DND-41 (cell line): ENCODE results near the gene EFNA2.

Source experiments
- ATAC-seq: fragments of 200-7000 bp; cut with Tn5 transposase; 3 replicates; pipeline ENCODE4 v1.9.1; 2021; ENCODE audit warnings: low read depth; ENCODE audit not compliant: insufficient read depth
- DNase-seq: peaks from one replicate; pipeline ENCODE4 v3.0.0-alpha.2; 2020
- H2AFZ ChIP-seq: 2 replicates; pipeline ENCODE4 v1.6.0; 2012; ENCODE audit warnings: low read depth, low read length
- H3K27ac ChIP-seq: 2 replicates; pipeline ENCODE4 v1.5.1; 2012; ENCODE audit warnings: low read length, inconsistent platforms
- H3K27me3 ChIP-seq: fragments of 200-600 bp; sonication (generic); 2 replicates; pipeline ENCODE4 v1.6.0; 2012; ENCODE audit warnings: low read length, mild to moderate bottlenecking, inconsistent platforms; ENCODE audit not compliant: insufficient read depth, poor library complexity
- H3K36me3 ChIP-seq: 2 replicates; pipeline ENCODE4 v1.5.1; 2012; ENCODE audit warnings: low read length, inconsistent platforms; ENCODE audit not compliant: insufficient read depth
- H3K4me1 ChIP-seq: 2 replicates; pipeline ENCODE4 v1.5.1; 2012; ENCODE audit warnings: mild to moderate bottlenecking, low read length; ENCODE audit not compliant: insufficient read depth
- H3K4me2 ChIP-seq: 2 replicates; pipeline ENCODE4 v1.6.0; 2012; ENCODE audit warnings: mild to moderate bottlenecking, moderate library complexity, low read length, inconsistent platforms; ENCODE audit not compliant: insufficient read depth
- H3K4me3 ChIP-seq, 2 experiments: fragments of 200-600 bp in 1 of 2; shearing (Covaris generic) in 1 of 2; 2 replicates each; pipeline ENCODE4 v1.5.1; 2012 to 2016; ENCODE audit warnings: inconsistent platforms in 2 of 2, low read length in 2 of 2, mild to moderate bottlenecking in 2 of 2, low read depth in 1 of 2, moderate library complexity in 1 of 2
- H3K79me2 ChIP-seq: 2 replicates; pipeline ENCODE4 v1.6.0; 2012; ENCODE audit warnings: low read length, inconsistent platforms; ENCODE audit not compliant: insufficient read depth
- H3K9ac ChIP-seq: 2 replicates; pipeline ENCODE4 v1.6.0; 2012; ENCODE audit warnings: low read depth, mild to moderate bottlenecking, inconsistent platforms, low read length, moderate library complexity
- H3K9me3 ChIP-seq: 2 replicates; pipeline ENCODE4 v1.5.1; 2012; ENCODE audit warnings: low read length, moderate library complexity, mild to moderate bottlenecking, inconsistent platforms; ENCODE audit not compliant: insufficient read depth, severe bottlenecking
- H4K20me1 ChIP-seq: 2 replicates; pipeline ENCODE4 v1.6.0; 2012; ENCODE audit warnings: low read length; ENCODE audit not compliant: insufficient read depth
- EZH2 ChIP-seq: IDR thresholded peaks from 3 replicates; pipeline ENCODE4 v1.6.1; 2012; ENCODE audit warnings: borderline replicate concordance, low read depth, mild to moderate bottlenecking, moderate library complexity, low read length, inconsistent platforms; ENCODE audit not compliant: severe bottlenecking
- TF ChIP-seq, protein P1 (sequence below): IDR thresholded peaks from 2 replicates; pipeline ENCODE4 v1.5.1; 2012; ENCODE audit warnings: borderline replicate concordance, low read length, moderate library complexity, mild to moderate bottlenecking; ENCODE audit not compliant: poor library complexity, severe bottlenecking; ENCODE audit errors: extremely low read depth

EFNA2 gene

DNA sequence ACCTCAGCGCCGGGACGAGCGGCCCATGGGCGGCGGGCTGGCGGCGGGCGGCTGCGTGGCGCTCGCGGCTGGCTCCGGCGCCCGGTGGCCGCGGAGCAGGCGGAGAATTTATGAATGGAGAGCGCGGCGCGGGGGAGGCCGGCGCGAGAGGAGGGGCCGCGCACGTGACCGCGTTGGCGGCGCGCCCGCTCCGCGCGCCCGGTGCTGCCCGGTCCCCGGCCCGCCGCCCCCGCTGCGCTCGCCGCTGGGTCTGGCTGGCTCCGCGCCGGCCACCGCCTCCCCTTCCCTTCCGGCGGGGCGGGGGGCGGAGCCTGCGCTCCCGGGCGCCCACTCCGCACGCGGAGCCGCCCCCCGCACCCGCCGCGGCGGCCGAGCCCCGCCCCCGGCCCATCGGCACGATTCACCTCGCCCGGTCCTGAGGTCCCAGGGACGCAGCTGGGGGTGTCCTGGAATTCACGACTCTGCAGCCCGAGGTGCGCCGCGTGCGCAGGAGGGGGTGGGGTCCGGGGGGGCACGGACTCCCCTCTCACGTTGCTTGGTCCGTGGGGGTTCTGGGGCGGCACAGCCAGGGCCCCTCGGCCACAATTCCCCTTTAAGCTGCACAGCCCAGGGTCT lies 47.8 kb upstream of the EFNA2 start, which contains the start of gene CBARP:
TSS of gene CBARP (minus strand) at position 252 of the 615 bp plus-strand sequence. CDS start 1,905 bp downstream, outside the sequence.
- TF ChIP-seq, protein P1, sequence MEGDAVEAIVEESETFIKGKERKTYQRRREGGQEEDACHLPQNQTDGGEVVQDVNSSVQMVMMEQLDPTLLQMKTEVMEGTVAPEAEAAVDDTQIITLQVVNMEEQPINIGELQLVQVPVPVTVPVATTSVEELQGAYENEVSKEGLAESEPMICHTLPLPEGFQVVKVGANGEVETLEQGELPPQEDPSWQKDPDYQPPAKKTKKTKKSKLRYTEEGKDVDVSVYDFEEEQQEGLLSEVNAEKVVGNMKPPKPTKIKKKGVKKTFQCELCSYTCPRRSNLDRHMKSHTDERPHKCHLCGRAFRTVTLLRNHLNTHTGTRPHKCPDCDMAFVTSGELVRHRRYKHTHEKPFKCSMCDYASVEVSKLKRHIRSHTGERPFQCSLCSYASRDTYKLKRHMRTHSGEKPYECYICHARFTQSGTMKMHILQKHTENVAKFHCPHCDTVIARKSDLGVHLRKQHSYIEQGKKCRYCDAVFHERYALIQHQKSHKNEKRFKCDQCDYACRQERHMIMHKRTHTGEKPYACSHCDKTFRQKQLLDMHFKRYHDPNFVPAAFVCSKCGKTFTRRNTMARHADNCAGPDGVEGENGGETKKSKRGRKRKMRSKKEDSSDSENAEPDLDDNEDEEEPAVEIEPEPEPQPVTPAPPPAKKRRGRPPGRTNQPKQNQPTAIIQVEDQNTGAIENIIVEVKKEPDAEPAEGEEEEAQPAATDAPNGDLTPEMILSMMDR = no peak
- TF ChIP-seq EZH2 = no peak
- Histone ChIP-seq H3K36me3 (no peaks in the 10 kb centered on the region; the same call in 1 of the 2 replicates), H3K9ac (peak within 1 kb of the TSS; percentile 59), H3K9me3 (no peaks in the 10 kb centered on the region), H3K4me2 (peak within 1 kb of the TSS; percentile 77), H3K79me2 (peaks cover 18% of the 10 kb centered on the region), H3K4me1 (peaks cover 46% of the 10 kb centered on the region), H4K20me1 (peaks cover 5% of the 10 kb centered on the region; the same call in 1 of the 2 replicates), H3K27me3 (peaks cover 6% of the 10 kb centered on the region), H3K4me3 (peak within 1 kb of the TSS; percentile 9 to 59; a peak in 3 of 4 replicates), H3K27ac (no peak within 1 kb of the TSS), H2AFZ (peak within 1 kb of the TSS; percentile 55)
- ATAC-seq = 0 out of 3 replicates have a peak, but pooled peaks have one; percentile 6
- DNase-seq = peak; percentile 38

DNA sequence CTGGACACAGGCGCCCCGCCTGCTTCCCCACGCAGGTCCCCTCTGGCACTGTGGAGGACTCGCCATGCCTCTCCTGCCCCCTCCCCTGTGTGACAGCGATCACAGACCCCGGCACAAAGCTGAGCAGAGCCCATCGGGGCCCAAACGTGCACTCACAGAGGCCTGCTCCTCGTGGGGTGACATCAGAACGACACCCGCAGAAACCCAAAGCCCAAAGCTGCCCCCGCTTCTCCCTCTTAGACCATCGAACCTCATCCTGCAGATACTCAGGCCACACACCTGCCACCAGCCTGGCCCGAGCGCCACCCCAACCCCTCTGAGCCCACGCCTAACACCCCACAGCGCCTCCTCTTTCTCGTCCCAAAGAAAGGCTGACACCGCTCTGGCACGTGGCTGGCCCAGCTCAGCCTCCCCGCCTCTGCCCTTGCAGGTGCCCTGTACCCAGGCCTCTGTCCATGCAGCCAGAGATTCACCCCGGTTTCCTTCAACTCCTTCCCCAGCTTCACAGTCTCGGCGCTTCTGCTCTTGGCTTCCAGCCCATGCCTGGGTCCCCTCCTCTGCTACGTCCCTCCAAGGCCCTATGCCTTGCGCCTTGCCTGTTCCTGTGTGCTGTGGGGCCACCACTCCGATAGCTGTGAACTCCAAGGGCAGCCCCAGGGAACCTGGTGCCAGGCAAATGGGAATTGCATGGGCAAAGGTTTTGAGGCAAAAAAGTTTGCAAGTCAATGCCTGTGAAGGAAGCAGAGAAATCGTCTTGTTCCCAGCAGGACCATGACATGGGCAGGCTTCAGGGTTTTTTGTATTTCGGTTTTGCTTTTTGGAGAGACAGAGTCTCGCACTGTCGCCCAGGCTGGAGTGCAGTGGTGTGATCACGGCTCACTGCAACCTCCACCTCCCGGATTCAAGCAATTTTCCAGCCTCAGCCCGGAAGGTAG lies 47.0 kb upstream of the EFNA2 start:
- ATAC-seq (no peak), DNase-seq (no peak)
- peak overlapping the region; percentile 59; the same call in 1 of the 2 replicates for H3K9ac ChIP-seq
- peaks cover 7% of the 10 kb centered on the region; the same call in 1 of the 2 replicates for H4K20me1 ChIP-seq
- H2AFZ ChIP-seq = 0 out of 2 replicates have a peak overlapping the region, but pooled peaks have one; percentile 55
- H3K79me2 ChIP-seq = peaks cover 25% of the 10 kb centered on the region
- TF ChIP-seq, protein P1 = no peak
- no peak for TF ChIP-seq EZH2
- H3K4me1 ChIP-seq = peaks cover 54% of the 10 kb centered on the region
- H3K27ac ChIP-seq = no peak overlapping the region
- peak overlapping the region; percentile 77 for H3K4me2 ChIP-seq
- H3K9me3 ChIP-seq = no peaks in the 10 kb centered on the region
- peaks cover under 1% of the 10 kb centered on the region; the same call in 1 of the 2 replicates for H3K36me3 ChIP-seq
- peak overlapping the region in 1 of 2 experiments; percentile 59; a peak in 2 of 4 replicates for H3K4me3 ChIP-seq
- H3K27me3 ChIP-seq = peaks cover 6% of the 10 kb centered on the region

DNA sequence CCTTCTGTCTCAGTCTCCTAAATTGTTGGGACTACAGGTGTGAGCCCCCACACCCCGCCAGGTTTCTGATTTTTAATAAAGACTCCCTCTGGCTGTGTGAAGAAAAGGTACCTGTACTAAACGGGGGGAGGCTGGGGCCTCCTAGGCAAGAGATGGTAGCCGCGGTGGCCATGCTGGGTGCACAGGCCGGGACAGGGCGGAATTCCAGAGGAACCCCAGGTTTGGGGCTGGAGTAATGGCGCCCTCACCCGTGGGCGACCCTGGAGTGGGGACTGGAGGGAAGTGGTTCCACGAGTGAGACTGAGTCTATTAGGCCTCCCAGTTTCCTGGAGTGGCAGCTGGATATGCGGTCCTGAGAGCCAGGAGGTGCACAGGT lies 46.3 kb upstream of the EFNA2 start:
- TF ChIP-seq, protein P1 = no peak
- TF ChIP-seq EZH2 = no peak
- peaks cover 60% of the 10 kb centered on the region for H3K4me1 ChIP-seq
- peak overlapping the region; percentile 21; the same call in 1 of the 2 replicates for H3K27ac ChIP-seq
- H3K79me2 ChIP-seq = peaks cover 31% of the 10 kb centered on the region
- no peak for DNase-seq
- H2AFZ ChIP-seq = peak overlapping the region; percentile 67
- peaks cover 14% of the 10 kb centered on the region for H4K20me1 ChIP-seq
- peak overlapping the region; percentile 55; the same call in 1 of the 2 replicates for H3K9ac ChIP-seq
- no peaks in the 10 kb centered on the region for H3K9me3 ChIP-seq
- H3K27me3 ChIP-seq = peaks cover 6% of the 10 kb centered on the region
- ATAC-seq = no peak
- H3K4me3 ChIP-seq = peak overlapping the region in 1 of 2 experiments; percentile 55; a peak in 2 of 4 replicates
- peaks cover 7% of the 10 kb centered on the region; the same call in 1 of the 2 replicates for H3K36me3 ChIP-seq
- H3K4me2 ChIP-seq = peak overlapping the region; percentile 96
